GM19463 (cell line): ENCODE data around the gene IFNL3.
"Not testable (repeated sequence)": the region's sequence is repeated elsewhere in the genome, so short reads cannot be mapped to it uniquely, and the experiment has no call there.

Experiments used
- ATAC-seq: cut with Tn5 transposase; IDR thresholded peaks from one replicate; pipeline ENCODE4 v1.9.1; 2021; ENCODE audit warnings: mild to moderate bottlenecking, moderate library complexity; ENCODE audit not compliant: unreplicated experiment

The IFNL3 gene

DNA sequence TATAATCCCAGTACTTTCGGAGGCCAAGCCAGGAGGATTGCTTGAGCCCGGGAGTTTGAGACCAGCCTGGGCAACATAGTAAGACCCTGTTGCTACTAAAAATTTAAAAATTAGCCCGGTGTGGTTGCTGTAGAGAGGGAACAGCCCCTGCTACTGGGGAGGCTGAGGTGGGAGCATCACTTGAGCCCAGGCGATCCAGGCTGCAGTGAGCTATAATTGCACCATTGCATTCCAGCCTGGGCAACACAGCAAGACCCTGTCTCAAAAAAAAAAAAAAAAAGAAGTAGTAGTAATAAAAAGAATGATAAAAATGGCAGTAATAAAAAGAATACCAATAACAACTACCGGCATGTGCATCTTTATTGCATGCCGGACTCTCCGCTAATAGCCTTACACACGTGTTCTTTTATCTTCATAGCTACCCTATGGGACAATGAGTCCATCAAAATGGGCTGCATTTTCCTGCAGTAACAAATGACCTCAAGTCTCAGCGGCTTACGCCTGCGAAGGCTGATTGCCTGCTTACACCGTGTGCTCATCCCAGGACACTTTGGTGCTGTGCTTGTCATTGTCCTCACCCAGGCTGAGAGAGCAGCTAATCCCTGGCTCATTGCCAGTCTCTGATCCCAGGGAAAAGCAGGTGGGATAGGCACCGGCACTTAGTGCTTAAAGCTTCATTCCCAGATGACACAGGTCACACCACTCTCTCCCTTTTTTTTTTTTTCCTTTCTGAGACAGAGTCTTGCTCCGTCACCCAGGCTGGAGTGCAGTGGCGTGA lies 26.4 kb downstream of the IFNL3 start:
- no peak for ATAC-seq

DNA sequence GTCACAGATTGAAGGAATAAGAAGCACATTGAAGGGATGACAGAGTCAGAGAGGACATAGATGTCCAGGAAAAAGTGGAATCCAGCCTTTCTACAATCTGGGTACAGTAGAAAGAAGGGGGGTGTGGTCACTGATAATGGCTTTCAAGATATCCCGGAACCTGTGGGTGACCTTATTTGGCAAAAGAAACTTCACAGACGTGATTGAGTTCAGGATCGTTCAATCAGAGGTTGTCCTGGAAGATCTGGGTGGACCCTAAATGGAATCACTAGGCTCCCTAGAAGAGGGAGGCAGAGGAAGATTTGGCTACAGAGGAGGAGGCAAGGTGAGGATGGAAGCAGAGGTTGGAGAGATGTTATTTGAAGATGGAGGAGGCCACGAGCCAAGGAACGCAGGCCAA lies 27.7 kb downstream of the IFNL3 start:
- no peak for ATAC-seq

DNA sequence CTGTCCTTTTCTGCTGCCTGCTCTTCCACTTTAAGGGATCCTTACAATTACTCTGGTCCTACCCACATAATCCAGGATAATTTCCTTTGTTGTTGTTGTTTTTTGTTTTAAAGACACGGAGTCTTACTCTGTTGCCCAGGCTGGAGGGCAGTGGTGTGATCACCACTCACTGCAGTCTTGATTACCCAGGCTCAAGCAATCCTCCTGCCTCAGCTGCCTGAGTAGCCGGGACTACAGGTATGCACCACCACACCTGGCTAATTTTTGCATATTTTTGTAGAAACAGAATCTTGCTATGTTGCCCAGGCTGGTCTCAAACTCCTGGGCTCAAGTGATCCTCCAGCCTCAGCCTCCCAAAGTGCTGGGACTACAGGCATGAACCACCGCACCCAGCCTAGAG lies 29.5 kb downstream of the IFNL3 start:
- ATAC-seq, result not testable (repeated sequence)

DNA sequence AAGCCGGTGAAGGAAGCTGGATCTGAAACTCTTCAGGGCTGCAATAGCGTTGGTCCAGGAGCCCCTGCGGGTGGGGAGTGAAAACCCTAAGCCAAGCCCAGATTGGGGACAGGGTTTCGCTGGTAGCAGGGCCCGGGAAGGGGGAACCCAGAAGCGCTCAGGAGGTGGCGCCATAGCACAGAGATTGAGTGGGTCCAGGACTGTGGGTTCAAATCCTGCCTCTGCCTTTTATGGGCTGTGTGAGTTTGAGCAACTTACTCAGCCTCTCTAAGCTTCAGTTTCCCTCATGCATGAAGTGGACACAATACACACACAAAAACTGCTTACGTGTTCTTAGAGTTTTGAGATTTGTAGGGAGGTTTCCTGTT lies 32.4 kb downstream of the IFNL3 start:
- no peak for ATAC-seq

DNA sequence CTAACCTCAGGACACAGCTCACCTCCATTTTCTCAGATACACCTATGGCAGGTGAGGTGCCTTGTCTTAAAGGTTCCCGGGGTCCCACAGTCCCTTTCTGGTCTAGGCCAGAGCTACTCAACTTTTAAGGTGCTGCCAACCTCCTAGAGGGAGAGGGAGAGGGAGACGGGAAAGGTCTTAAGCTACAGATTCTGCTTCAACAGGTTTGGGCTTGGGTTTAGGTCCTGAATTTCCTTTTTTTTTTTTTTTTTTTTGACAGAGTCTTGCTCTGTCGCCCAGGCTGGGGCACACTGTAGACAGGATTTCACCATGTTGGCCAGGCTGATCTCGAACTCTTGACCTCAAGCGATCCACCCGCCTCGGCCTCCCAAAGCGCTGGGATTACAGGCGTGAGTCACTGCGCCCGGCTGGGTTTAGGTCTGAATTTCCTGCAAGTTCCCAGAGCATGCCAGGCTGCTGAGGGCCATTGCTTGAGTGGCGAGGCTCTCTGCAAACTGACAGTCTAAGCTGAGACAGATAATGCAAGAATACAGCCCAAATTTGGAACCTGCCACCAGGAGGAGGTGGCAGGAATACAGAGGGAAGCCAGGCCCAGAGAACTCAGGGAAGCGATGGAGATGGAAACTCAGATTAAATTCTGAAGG lies 33.0 kb downstream of the IFNL3 start:
- ATAC-seq, result no peak

DNA sequence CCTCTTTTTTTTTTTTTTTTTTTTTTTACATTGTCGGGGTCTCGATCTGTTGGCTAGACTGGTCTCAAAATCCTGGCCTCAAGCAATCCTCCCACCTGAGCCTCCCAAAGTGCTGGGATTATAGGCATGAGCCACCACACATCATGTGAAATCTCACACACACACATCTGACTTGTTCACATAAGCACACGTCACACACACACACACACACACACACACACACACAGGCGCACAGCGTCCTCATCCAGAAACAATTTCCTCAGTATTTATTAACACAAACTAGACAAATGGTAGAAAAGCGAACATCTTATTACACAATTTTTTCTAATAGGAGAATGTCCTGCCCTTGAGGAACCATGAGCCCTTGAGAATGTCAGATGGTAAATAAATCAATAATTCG lies 35.6 kb downstream of the IFNL3 start:
- ATAC-seq, result no peak

DNA sequence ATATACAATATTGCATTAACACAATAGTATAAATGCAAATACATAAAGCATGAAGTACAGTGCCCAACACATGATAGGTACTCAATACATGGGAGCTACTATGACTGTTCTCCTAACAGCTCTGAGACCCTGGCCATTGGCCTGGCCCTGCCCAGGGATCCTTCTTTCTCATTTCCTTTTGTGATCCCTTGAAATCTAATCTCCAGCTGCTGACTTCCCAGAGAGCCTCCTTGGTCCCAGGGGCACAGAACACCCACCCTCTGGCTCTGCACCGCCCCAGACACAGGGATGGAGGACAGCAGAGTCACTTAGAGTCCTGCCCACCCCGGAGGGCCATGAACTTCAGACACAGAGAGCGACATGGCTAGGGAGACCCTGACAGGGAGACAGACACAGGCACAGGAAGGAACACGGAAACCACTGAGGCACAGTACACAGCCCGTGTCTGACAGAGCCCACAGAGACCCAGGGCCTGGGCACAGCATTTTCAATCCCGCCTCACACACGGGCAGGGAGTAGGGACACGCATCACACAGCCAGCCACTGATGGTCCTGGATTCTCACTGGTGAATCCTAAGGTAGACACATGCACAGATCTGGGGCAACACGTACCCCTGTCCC lies 36.5 kb downstream of the IFNL3 start:
- no peak for ATAC-seq

DNA sequence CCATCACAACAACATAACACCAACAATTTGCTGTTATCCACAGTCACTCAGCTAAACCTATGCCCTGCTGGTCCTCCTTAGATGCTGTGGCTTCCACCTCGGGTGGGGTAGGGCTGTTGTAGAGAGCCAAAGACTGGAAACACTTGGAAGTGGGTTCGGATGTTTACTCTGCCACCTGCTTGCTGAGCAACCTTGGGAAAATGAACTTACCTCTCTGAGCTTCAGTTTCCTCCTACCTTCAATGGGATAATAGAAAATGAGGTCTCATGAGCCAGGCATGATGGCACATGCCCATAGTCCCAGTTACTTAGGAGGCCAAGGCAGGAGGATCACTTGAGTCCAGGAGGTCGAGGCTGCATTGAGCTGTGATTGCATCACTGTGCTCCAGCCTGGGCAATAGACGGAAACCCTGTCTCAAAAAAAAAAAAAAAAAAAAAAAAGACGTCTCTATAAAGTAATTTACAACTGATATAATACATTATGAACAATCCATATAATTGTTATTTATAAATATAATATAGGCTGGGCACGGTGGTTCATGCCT lies 37.4 kb downstream of the IFNL3 start:
- no peak for ATAC-seq

DNA sequence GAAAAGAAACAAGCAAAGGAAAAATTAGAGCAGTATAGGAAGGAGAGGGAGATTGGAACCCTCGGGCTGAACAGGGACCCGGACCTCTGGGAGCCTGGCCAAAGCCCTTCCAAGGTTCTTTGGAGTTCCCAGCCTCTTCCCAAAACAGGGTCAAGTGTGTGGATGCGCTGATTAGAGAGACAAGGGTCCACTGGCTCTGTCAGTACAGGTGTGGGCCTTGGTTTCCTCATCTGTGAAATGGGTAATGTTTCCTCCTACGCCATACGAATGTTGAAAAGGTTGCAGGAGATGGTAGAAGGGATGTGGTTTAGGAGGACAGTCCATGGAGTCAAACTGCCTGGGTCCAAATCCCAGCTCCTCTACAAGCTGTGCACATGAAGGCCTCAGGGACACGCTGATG lies 38.7 kb downstream of the IFNL3 start:
- ATAC-seq, result no peak

DNA sequence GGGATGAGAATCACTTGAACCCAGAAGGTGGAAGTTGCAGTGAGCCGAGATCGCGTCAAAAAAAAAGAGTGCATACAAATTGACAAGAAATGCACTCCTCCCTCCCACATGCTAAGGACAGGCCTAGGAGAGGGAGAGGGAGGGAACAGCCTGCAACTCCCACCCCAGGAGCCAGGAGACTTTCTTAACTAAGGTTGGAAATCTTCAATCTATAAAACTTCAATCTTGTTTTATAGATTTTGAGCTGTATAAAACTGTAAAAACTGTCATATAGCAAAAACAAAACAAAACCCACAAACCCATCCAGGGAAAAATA lies 39.4 kb downstream of the IFNL3 start:
- ATAC-seq, result no peak

DNA sequence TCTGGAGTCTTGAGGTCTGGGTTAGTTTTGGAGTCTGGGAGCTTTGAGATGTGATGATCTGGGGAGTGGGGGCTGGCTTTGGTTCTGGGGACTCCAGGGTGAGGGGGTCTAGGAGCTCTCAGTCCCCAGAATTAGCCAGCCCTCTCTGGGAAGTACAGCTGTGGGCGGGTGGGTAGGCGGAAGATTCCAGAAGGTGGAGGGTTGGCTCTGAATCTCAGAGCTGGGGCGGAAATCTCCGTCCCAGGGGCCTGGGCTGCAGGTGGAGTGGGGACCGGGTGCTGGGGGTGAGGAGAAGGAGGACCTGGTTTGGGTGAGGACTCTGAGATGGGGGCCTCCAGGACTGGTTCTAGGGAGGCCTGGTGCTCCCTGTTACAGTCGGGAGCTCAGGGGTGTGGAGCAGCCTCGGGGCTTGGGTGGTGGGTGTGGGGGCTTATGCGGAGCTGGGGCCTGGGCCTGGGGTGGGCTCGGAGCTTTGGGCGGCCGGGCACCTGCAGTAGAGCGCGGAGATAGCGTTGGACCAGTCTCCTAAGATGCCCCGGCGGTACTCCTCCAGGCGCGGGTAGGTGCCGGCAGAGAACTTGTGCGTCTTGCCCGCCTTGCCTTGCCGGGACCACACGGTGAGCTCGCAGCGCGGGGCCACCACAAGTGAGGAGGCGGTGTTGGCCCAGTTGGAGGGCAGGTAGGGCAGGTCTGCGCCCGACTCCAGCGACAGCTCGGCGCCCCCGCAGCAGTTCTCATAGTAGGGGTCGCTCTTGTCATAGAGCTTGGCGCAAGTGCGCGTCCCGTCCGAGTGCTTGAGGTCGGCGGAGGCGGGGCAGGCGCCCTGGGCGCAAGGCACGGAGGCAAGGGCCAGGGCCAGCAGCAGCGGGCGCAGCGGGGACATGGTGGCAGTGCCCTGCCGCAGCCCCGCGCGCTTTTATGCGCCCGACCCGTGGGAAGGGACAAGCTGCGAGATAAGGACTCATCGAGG lies 41.1 kb downstream of the IFNL3 start, which contains the start of gene SYCN:
TSS of gene SYCN (minus strand) at position 892 of the 970 bp plus-strand sequence. CDS start at position 883, 9 bp downstream.
- no peak for ATAC-seq

DNA sequence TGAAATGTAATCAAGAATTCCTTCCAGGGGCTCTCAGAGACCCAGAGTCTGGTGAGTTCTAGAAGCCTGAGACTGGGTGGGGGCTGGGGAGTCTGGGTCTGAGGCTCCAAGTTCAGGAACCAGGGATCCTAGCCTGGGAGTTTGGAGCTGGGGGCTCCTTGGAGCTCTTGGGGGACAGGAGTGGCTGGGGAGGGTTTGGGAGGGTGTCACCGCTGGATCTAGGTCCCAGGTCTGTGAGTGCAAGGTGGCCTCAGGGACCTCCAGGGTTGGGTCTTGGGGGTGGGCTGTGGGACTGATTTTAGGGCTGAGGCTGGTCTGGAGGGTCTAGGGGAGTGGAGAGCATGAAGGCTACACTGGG lies 41.8 kb downstream of the IFNL3 start:
- ATAC-seq, result no peak

DNA sequence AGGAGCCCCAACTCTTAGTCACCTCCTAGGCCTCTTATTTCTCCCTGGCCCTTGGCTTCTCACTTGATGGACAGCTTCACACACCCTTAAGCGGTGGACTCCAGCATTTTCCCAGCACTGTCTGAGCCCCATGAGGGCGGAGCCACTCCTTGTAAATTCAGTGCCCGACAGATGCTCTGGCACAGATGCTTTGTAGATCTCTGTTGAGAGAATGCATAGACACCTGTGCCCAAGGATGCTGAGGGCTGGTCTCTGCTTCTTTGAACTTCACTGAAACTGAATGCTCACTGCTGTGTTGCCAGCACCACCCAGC lies 44.0 kb downstream of the IFNL3 start:
- ATAC-seq, result no peak

DNA sequence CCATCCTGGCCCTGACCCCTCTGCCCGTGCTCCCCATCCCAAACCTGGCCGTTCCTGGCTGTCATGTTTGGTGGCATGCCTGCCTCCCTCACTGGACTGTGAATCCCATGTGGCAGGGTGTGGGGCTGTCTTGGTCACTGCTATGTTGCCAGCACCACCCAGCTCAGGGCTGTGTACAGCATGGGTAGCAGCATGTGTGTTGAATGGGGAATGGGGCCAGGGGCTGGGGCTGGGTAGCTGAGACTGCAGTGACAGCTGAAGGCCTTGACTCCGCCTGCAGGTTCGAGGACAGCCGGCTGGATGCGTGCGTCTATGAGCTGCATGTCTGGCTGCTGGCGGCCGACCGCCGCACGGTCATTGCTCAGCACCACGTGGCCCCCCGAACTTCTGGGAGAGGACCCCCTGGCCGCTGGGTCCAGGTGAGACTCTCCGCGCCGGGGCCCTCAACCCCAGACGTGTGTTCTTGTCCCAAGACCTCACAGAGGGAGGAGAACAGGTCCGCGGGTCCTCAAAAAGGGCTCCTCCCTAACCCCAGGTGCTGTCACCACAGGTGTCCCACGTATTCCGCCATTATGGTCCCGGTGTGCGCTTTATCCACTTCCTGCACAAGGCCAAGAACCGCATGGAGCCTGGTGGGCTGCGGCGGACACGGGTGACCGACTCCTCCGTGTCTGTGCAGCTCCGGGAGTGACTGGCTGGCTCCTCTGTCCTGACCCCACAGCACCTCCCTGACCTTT lies 44.6 kb downstream of the IFNL3 start:
- no peak for ATAC-seq

DNA sequence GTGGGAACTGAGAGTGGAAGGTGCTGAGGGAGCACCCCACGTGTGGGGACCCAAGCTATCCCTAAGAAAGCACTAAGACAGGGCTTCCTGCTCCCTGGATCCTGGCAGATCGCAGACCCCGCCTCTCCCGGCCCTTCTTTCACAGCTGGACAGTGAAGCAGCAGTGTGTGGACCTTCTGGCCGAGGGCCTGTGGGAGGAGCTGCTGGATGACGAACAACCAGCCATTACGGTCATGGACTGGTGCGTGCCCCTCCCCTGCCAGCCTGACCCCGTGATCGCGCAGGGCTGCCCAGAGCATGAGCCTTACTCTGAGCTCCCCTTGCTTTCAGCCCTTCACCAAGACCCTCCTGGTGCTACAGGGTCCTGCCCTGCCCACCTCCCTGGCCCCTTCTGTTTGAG lies 45.8 kb downstream of the IFNL3 start:
- ATAC-seq, result no peak

DNA sequence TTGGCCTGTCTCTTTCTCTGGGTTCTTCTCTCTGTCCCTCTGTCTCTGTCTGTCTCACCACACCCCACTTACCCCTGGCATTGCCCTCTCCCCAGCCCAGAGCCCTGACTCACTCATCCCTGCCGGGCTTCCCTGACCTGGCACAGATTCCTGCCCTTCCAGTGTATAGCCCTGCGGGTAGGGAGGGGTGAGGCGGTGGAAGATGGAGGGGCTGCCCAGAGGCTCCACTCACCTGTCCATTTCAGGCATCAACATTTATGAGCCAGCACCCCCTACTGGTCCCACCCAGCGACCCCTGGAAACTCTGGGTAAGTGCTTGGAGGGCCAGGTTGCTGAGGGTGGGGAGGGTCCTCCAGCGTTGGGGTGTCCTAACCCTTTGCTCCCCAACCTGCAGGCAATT lies 47.0 kb downstream of the IFNL3 start:
- ATAC-seq, result no peak

DNA sequence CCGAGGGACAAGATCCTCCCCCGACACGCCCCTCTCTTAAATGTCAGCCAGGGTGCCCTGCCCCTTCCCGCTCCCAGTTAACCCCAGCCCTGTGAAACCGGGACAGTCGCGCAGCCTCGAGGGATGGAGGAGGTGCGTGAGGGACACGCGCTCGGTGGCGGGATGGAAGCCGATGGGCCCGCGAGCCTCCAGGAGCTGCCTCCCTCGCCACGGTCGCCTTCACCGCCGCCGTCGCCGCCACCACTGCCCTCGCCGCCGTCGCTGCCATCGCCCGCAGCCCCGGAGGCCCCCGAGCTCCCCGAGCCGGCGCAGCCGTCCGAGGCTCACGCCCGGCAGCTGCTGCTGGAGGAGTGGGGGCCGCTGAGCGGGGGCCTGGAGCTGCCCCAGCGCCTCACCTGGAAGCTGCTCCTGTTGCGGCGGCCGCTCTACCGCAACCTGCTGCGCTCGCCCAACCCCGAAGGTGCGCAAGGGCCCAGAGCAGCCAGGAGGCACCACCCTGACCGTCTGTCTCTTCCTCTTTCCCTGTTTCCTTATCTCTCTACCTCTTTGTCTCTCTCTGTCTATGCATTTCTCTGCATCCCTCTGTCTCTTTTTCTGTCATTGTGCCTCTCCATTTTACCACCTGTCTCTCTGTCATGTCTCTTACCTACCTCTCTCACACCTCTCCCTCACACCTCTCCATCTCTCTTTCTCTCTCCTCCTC lies 47.8 kb downstream of the IFNL3 start, which contains the start of gene NCCRP1:
TSS of gene NCCRP1 (plus strand) at position 105 of the 703 bp plus-strand sequence. CDS start at position 124, 19 bp downstream.
- no peak for ATAC-seq

DNA sequence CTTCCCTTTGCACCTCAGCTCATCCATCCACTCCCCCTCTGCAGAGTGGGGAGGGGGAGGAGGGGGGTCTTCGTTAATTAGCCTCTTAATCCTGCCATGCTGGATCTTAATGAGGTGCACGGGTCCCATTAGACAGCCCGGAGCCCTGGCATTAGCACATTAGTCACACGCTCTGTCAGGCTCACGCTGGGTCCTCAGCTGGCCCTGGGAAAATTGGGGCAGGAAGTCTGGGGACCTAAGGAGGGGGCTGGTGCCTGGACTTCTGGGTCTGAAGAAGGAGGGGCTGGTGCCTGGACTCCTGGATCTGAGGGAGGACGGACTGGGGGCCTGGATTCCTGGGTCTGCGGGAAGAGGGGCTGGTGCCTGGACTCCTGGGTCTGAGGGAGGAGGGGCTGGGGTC lies 48.5 kb downstream of the IFNL3 start:
- no peak for ATAC-seq

DNA sequence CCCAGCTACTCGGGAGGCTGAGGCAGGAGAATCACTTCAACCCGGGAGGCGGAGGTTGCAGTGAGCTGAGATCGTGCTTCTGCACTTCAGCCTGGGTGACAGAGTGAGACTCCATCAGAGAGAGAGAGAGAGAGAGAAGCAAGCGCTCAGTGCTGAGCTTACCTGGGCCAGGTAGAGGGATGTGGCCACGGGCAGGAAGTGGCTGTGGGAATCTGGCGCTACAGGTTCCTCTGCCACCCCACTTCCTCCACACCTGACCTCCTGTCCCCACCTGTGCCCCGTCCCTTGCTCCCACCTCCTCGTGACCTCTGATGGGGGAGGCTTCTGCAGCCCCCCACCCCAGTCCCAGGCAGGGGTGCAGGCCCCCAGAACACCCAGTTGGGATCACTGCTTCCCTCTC lies 49.1 kb downstream of the IFNL3 start:
- ATAC-seq, result no peak
